Adrenal gland (tissue), 5 donors: Measurements from ENCODE around the gene MUC6.

Source experiments
- CTCF ChIP-seq, 6 experiments: fragments of 450-650 bp in 4 of 6; fragments of 200-600 bp in 2 of 6; sonication (generic) in 1 of 6; IDR thresholded peaks; 1 replicate in 5 of 6; 2 replicates in 1 of 6; pipeline versions ENCODE4 v1.5.1 to v1.8.0; 2016 to 2021; ENCODE audit warnings: antibody characterized with exemption in 6 of 6, mild to moderate bottlenecking in 2 of 6, moderate library complexity in 1 of 6
- POLR2A ChIP-seq, 2 donors: fragments of 450-650 bp; IDR thresholded peaks; one replicate each; pipeline ENCODE4 v1.6.1; 2017; ENCODE audit warnings: antibody characterized with exemption in 2 of 2, mild to moderate bottlenecking in 2 of 2, moderate library complexity in 1 of 2
- donor health status: DM: no; HTN: no; CAD: no.

- TF ChIP-seq POLR2A (IDR thresholded peaks at IDR 0.05) = no peak
- TF ChIP-seq CTCF (IDR thresholded peaks at IDR 0.05) = no peak
Measured at GRCh38 chr11:1033016-1033798, 3.3 kb downstream of the MUC6 start.
